A549 (cell line): ENCODE measurements around the gene CCDC171.

ENCODE experiments used
- CTCF ChIP-seq: fragments of >200 bp; sonication (Bioruptor Twin); formaldehyde crosslinking; IDR thresholded peaks from 3 replicates; pipeline ENCODE4 v1.5.1; 2016
- ELK1 ChIP-seq: fragments of 150-350 bp; IDR thresholded peaks from 2 replicates; pipeline ENCODE4 v1.6.1; 2014; ENCODE audit warnings: low read depth, mild to moderate bottlenecking, low read length
- EP300 ChIP-seq, 2 experiments: fragments of >200 bp; sonication (Bioruptor Twin); formaldehyde crosslinking; IDR thresholded peaks; 2 replicates in 1 of 2; 3 replicates in 1 of 2; pipeline ENCODE4 v1.6.1; 2016 to 2017
- JUN ChIP-seq, 2 experiments: fragments of >200 bp; sonication (Bioruptor Twin); formaldehyde crosslinking; IDR thresholded peaks; 2 replicates in 1 of 2; 3 replicates in 1 of 2; pipeline ENCODE4 v1.6.1; 2016 to 2017
- MAX ChIP-seq: IDR thresholded peaks from 2 replicates; pipeline ENCODE4 v1.6.1; 2012
- SMC3 ChIP-seq: fragments of >200 bp; sonication (Bioruptor Twin); formaldehyde crosslinking; IDR thresholded peaks from 3 replicates; pipeline ENCODE4 v1.6.1; 2018; ENCODE audit warnings: inconsistent platforms

GRCh38 chr9:15741015-15741414 is 188.2 kb downstream of the CCDC171 start:
- TF ChIP-seq MAX (no peak), JUN (IDR thresholded peaks at IDR 0.05) (no peak), EP300 (IDR thresholded peaks at IDR 0.05) (no peak), ELK1 (no peak), CTCF (no peak), SMC3 (no peak)
